Measurements from ENCODE around the gene ASZ1.

DNA sequence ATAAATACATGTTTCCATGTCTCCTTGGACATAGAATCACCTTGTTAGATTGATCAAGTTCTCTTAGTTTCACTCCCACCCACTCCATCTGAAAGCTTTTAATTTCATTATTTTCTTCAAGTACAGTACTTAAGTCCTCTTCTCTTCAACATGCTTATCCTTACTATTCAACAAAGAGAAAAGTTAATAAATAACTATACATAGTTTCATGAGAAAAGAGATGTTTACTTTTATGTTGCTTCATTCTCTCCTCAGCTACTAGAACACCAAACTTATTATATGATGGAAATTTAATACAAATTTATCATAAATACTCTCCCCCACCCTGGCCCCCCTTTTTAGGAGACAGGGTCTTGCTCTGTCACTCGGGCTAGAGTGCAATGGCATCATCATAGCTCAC, 33.5 kb downstream of the ASZ1 start:
- TF ChIP-seq, protein P1, sequence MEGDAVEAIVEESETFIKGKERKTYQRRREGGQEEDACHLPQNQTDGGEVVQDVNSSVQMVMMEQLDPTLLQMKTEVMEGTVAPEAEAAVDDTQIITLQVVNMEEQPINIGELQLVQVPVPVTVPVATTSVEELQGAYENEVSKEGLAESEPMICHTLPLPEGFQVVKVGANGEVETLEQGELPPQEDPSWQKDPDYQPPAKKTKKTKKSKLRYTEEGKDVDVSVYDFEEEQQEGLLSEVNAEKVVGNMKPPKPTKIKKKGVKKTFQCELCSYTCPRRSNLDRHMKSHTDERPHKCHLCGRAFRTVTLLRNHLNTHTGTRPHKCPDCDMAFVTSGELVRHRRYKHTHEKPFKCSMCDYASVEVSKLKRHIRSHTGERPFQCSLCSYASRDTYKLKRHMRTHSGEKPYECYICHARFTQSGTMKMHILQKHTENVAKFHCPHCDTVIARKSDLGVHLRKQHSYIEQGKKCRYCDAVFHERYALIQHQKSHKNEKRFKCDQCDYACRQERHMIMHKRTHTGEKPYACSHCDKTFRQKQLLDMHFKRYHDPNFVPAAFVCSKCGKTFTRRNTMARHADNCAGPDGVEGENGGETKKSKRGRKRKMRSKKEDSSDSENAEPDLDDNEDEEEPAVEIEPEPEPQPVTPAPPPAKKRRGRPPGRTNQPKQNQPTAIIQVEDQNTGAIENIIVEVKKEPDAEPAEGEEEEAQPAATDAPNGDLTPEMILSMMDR (IDR thresholded peaks at IDR 0.05) = no peak
- no peak for TF ChIP-seq EZH2 (IDR thresholded peaks at IDR 0.05; ENCODE audit: borderline replicate concordance, insufficient read depth, low read depth, low read length, poor library complexity, severe bottlenecking)

Data from B cell (primary cell).